Activated CD8-positive, alpha-beta memory T cell treated with anti-CD3 and anti-CD28 coated beads, Interleukin-2, amount 10 ng/mL, durations not matched to agents 7 days and 5 days (primary cell): Measurements from ENCODE around the gene CALD1. TPM values are rescaled to one million over a fixed set of nuclear protein-coding genes. Genes with fewer than 3 reads are reported as not detected.

Source experiments
- ATAC-seq: fragments of 150-1000 bp; cut with Tn5 transposase; one replicate; pipeline ENCODE4 v1.10.0; 2021; ENCODE audit warnings: moderate library complexity
- CTCF ChIA-PET: fragments of 350-600 bp; sonication (Branson Sonifier 250); formaldehyde crosslinking; loops from one replicate; lab custom pipeline; 2021; ENCODE audit warnings: antibody characterized with exemption; lab: Charles Lee
- DNase-seq: peaks from one replicate; pipeline ENCODE4 v3.0.0-alpha.2; 2020
- H3K27ac Mint-ChIP-seq: one replicate; pipeline ENCODE4 v1.8.0; 2021; ENCODE audit warnings: mild to moderate bottlenecking, mixed read lengths
- H3K27me3 Mint-ChIP-seq: one replicate; pipeline ENCODE4 v1.8.0; 2021; ENCODE audit warnings: mixed read lengths
- H3K36me3 Mint-ChIP-seq: one replicate; pipeline ENCODE4 v1.8.0; 2021; ENCODE audit warnings: mild to moderate bottlenecking, mixed read lengths
- H3K4me1 Mint-ChIP-seq: one replicate; pipeline ENCODE4 v1.8.0; 2021; ENCODE audit warnings: mixed read lengths
- H3K4me3 Mint-ChIP-seq: one replicate; pipeline ENCODE4 v1.8.0; 2021; ENCODE audit warnings: mild to moderate bottlenecking, moderate library complexity, mixed read lengths
- H3K9me3 Mint-ChIP-seq: one replicate; pipeline ENCODE4 v1.8.0; 2022; ENCODE audit warnings: low read depth, mixed read lengths
- total RNA-seq, 2 experiments: library from RNA; stranded (reverse); gene quantifications; one replicate each; pipeline ENCODE4 v1.2.3, GENCODE V29; 2021

Gene CALD1
- total RNA-seq, 2 experiments from 2014 or later, result 0.47 TPM; not detected in 1

- H3K9me3 Mint-ChIP-seq, result no peaks in the 10 kb centered on the region
- no peaks in the 10 kb centered on the region for H3K36me3 Mint-ChIP-seq
- CTCF ChIA-PET, result no interaction called here
- H3K4me3 Mint-ChIP-seq, result no peak overlapping the region
- H3K4me1 Mint-ChIP-seq, result peaks cover 13% of the 10 kb centered on the region
- H3K27me3 Mint-ChIP-seq, result no peaks in the 10 kb centered on the region
- no peak overlapping the region for H3K27ac Mint-ChIP-seq
- ATAC-seq (no peak), DNase-seq (no peak)
Measured at GRCh38 chr7:134910214-134910890, 130.9 kb downstream of the CALD1 start.

- no peak overlapping the region for H3K27ac Mint-ChIP-seq
- H3K4me1 Mint-ChIP-seq, result peaks cover 13% of the 10 kb centered on the region
Measured at GRCh38 chr7:134910968-134911367, 131.5 kb downstream of the CALD1 start.

GRCh38 chr7:134916171-134916883, 136.9 kb downstream of the CALD1 start:
- ATAC-seq (no peak), DNase-seq (no peak)
- Mint-ChIP-seq H3K4me3 (no peak overlapping the region), H3K9me3 (no peaks in the 10 kb centered on the region), H3K27me3 (no peaks in the 10 kb centered on the region), H3K4me1 (peaks cover 8% of the 10 kb centered on the region), H3K36me3 (no peaks in the 10 kb centered on the region), H3K27ac (no peak overlapping the region)
- CTCF ChIA-PET, result no interaction called here

More at GRCh38 chr7:134910968-134911367, 131.5 kb downstream of the CALD1 start:
- no peaks in the 10 kb centered on the region for H3K9me3 Mint-ChIP-seq
- DNase-seq (no peak), ATAC-seq (no peak)
- no peaks in the 10 kb centered on the region for H3K27me3 Mint-ChIP-seq
- H3K4me3 Mint-ChIP-seq, result no peak overlapping the region
- CTCF ChIA-PET, result no interaction called here
- H3K36me3 Mint-ChIP-seq, result no peaks in the 10 kb centered on the region

DNA sequence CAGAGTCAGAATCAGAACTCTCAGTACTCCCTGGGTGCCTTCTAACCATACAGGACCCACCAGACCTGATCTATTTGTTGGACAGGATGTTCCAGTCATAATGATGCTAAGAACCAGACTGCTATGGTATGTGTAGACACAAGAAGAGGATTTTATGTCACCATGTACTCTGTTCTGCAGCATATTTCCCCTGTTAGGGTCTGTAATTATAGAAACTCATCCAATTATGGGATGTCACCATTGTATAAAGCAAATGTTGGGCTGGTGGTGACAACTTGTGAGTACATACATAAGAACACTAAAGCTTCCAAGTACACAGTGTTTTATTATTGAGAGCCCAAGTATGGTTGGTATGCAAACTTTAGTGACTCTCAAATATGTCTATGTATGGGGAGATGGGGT, 139.8 kb downstream of the CALD1 start:
- H3K9me3 Mint-ChIP-seq, result no peaks in the 10 kb centered on the region
- H3K27me3 Mint-ChIP-seq, result no peaks in the 10 kb centered on the region
- no peak for DNase-seq
- CTCF ChIA-PET, result no interaction called here
- no peaks in the 10 kb centered on the region for H3K36me3 Mint-ChIP-seq
- H3K27ac Mint-ChIP-seq, result no peak overlapping the region
- peaks cover 8% of the 10 kb centered on the region for H3K4me1 Mint-ChIP-seq
- H3K4me3 Mint-ChIP-seq, result no peak overlapping the region
- ATAC-seq, result peak; percentile 51

DNA sequence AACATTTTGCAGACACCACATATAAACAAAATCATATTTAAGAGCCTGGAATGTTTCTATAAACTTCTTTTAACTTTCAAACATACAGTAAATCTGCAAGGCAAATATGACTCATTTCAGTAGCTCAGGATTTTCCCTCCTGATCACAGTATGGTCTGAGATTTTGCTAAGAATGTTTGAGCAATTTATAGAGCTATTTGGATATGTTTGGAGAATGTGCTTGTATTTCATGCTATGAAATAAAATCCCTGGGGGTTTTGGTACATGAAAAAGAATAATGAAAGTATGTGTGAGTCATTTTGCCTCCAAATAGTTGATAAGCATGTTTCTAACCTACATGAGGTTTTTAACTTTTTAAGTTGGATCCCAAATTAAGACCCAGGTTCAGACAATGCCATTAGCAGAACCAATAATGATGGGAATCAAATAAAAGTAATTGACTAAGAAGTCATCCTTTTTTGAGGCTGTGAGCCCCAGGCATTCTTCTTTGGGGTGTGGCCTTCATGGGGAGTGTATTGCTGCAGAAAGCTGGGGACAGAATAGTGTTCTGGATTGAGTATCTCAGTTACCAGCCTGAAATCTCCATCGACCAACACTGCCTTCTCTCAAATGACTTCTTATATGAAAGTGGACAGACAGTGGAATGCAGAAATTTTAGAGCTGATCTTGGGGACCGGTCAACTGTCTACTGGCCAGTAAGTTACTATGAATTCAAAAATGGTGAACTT, 140.8 kb downstream of the CALD1 start:
- DNase-seq (no peak), ATAC-seq (no peak)
- Mint-ChIP-seq H3K27me3 (no peaks in the 10 kb centered on the region), H3K27ac (no peak overlapping the region), H3K4me1 (peaks cover 8% of the 10 kb centered on the region), H3K4me3 (no peak overlapping the region), H3K9me3 (peaks cover 3% of the 10 kb centered on the region), H3K36me3 (no peaks in the 10 kb centered on the region)
- CTCF ChIA-PET, result interaction anchor here (1.0 kb wide), 1 partner anchor 372 kb away, joined by 3 read pairs; no protein-coding TSS in a partner anchor

GRCh38 chr7:134922720-134923704, 143.6 kb downstream of the CALD1 start:
- DNase-seq (no peak), ATAC-seq (no peak)
- Mint-ChIP-seq H3K9me3 (peaks cover 3% of the 10 kb centered on the region), H3K27me3 (no peaks in the 10 kb centered on the region), H3K4me3 (no peak overlapping the region), H3K27ac (no peak overlapping the region), H3K36me3 (no peaks in the 10 kb centered on the region), H3K4me1 (peaks cover 8% of the 10 kb centered on the region)
- CTCF ChIA-PET, result no interaction called here

DNA sequence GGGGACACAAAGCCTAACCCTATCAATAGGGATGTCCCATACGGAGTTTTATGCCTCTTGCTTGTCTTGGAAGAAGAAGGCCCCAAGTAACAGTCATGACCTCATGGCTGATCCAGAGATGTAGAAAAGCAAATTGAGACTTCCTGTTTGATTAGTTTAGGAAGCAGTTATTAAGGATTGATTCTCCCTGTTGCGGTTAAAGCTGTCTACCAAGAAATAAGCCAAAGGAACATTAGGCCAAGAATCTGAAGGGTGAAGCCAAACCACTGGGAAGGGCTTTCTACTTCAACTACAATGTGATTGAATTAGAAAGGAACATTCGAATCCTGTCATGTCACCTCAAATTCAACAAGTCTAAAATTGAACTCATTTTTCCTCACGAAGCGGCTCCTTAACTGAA, 146.3 kb downstream of the CALD1 start:
- Mint-ChIP-seq H3K9me3 (peaks cover 3% of the 10 kb centered on the region), H3K36me3 (no peaks in the 10 kb centered on the region), H3K27me3 (peaks cover 2% of the 10 kb centered on the region), H3K27ac (no peak overlapping the region), H3K4me3 (no peak overlapping the region), H3K4me1 (no peaks in the 10 kb centered on the region)
- CTCF ChIA-PET, result no interaction called here
- DNase-seq, result no peak
- ATAC-seq, result no peak

DNA sequence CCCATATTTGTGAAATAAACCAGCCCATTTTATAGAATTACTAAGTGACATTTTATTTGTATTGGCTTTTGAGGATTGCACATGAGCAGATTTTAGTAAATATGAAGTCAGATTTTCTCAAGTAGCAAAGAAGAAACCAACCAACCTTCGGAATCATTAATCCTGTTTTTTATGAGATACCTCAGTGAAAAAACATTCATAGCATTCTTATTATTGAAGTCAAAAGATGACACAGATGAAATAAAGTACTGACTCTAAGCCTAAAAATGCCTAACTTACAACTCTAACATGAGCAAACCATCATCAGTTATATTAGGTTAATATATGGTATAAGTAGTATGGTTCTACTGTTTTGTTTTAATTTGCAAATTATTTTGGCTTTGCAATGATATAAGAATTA, 147.0 kb downstream of the CALD1 start:
- CTCF ChIA-PET, result no interaction called here

DNA sequence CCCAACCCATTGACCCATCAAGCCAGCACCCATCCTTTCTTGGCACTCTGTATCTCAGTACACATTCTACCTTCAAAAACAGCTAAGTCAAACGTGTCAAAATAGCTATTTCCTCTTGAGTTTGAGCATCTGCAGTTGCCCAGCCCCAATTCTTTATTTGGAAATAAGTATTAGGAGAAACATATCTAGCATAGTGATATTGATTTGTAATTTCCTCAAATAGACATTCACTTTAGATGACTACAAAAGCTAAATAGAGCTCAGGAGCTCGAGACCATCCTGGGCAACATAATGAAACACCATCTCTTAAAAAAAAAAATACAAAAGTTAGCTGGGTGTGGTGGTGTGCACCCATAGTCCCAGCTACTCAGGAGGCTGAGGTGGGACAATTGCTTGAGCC, 147.6 kb downstream of the CALD1 start:
- no peak overlapping the region for H3K4me3 Mint-ChIP-seq
- H3K27me3 Mint-ChIP-seq, result peaks cover 2% of the 10 kb centered on the region
- ATAC-seq (no peak), DNase-seq (no peak)
- no peak overlapping the region for H3K27ac Mint-ChIP-seq
- peaks cover 3% of the 10 kb centered on the region for H3K9me3 Mint-ChIP-seq
- H3K4me1 Mint-ChIP-seq, result no peaks in the 10 kb centered on the region
- CTCF ChIA-PET, result no interaction called here
- H3K36me3 Mint-ChIP-seq, result no peaks in the 10 kb centered on the region

More for the DNA sequence above, 147.0 kb downstream of the CALD1 start:
- Mint-ChIP-seq H3K4me1 (no peaks in the 10 kb centered on the region), H3K27me3 (peaks cover 2% of the 10 kb centered on the region), H3K4me3 (no peak overlapping the region), H3K27ac (no peak overlapping the region), H3K36me3 (no peaks in the 10 kb centered on the region), H3K9me3 (peaks cover 3% of the 10 kb centered on the region)
- ATAC-seq (no peak), DNase-seq (no peak)

DNA sequence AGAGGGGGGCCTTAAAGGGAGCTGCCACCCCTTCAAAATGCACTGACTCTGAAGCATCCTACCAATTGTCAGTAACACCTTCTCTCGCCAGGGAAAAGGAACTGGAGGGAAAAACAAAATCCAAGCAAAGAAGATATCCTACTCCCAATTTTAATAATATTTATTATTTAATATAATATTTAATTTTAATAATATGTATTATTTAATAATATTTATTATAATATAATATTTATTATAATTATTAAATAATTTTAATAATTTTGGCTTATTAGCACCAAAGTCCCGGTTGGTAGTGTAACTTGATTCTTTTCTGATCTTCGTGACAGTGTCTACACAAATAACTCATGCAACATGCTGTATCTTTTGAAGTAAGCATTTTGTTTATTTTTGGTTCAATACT, 148.3 kb downstream of the CALD1 start:
- Mint-ChIP-seq H3K4me1 (peaks cover under 1% of the 10 kb centered on the region), H3K27me3 (peaks cover 3% of the 10 kb centered on the region), H3K27ac (no peak overlapping the region), H3K36me3 (no peaks in the 10 kb centered on the region), H3K9me3 (peaks cover 3% of the 10 kb centered on the region), H3K4me3 (no peak overlapping the region)
- DNase-seq (no peak), ATAC-seq (no peak)
- CTCF ChIA-PET, result no interaction called here

DNA sequence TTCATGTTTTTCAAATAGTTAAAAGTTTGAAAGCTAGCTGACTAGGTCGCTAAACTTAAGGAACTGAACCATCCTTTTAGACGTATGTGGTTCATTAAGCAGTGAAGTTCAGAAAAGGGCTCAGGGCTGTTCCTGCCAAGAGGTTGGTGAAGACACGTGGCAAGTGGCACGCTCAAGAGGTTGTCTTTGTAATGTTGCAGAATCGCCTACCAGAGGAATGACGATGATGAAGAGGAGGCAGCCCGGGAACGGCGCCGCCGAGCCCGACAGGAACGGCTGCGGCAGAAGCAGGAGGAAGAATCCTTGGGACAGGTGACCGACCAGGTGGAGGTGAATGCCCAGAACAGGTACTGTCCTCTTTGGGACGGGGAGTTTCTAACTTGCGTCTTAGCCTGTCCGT, 149.1 kb downstream of the CALD1 start:
- Mint-ChIP-seq H3K9me3 (peaks cover 3% of the 10 kb centered on the region), H3K36me3 (no peaks in the 10 kb centered on the region), H3K27me3 (peaks cover 3% of the 10 kb centered on the region), H3K27ac (no peak overlapping the region), H3K4me1 (peaks cover 9% of the 10 kb centered on the region), H3K4me3 (no peak overlapping the region)
- CTCF ChIA-PET, result interaction anchor here (0.7 kb wide), 1 partner anchor 80 kb away, joined by 3 read pairs; no protein-coding TSS in a partner anchor
- DNase-seq (no peak), ATAC-seq (no peak)

GRCh38 chr7:134931487-134931886, 152.1 kb downstream of the CALD1 start:
- Mint-ChIP-seq H3K27ac (no peak overlapping the region), H3K4me3 (no peak overlapping the region), H3K9me3 (no peaks in the 10 kb centered on the region), H3K4me1 (peaks cover 12% of the 10 kb centered on the region), H3K36me3 (no peaks in the 10 kb centered on the region), H3K27me3 (peaks cover 3% of the 10 kb centered on the region)
- DNase-seq (no peak), ATAC-seq (no peak)
- CTCF ChIA-PET, result no interaction called here
